ENCODE data around the gene COPS7B. TPM values are rescaled to one million over a fixed set of nuclear protein-coding genes. Genes with fewer than 3 reads are reported as not detected.

Gene COPS7B
- total RNA-seq, 1 experiment from 2014 or later = 52.9 TPM

DNA sequence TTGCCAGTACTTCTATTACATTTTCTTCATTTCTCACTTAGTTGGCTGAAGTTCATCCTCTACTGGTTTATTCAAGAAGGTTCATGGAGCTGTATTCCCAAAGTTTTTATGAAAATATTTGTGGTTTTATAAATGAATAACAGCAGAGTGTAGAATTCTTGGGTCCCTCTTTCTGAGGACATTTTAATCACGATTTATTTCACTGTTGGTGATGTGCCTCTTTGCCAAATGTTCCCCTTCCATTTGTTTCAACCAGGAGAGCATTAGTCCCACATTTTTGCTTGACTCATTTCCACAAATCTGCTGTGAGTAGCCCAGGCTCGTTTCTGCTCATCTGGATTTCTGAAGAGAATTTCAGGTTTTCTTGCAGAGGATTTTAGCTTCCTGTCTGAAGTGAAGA, 20.8 kb downstream of the COPS7B start:
- intact Hi-C loops (cut with micrococcal nuclease; ENCODE audit: unreplicated experiment) = no loop called here
- no peak overlapping the region for H3K4me3 ChIP-seq
- no peak overlapping the region for H3K4me2 ChIP-seq
- ChIA-PET CTCF (no interaction called here), POLR2A (ENCODE audit: unreplicated experiment) (no interaction called here)
- peaks cover 11% of the 10 kb centered on the region for H4K20me1 ChIP-seq (ENCODE audit: insufficient read depth)
- H3K27ac ChIP-seq = no peak overlapping the region
- no peaks in the 10 kb centered on the region for H3K9me3 ChIP-seq (ENCODE audit: insufficient read depth, low read depth)
- no peaks in the 10 kb centered on the region for H3K79me2 ChIP-seq (ENCODE audit: low read depth)
- H3K27me3 ChIP-seq (ENCODE audit: insufficient read depth, low read depth) = no peaks in the 10 kb centered on the region
- H2AFZ ChIP-seq = no peak overlapping the region
- no peaks in the 10 kb centered on the region for H3K9me2 ChIP-seq (ENCODE audit: insufficient read depth)
- H3F3A ChIP-seq (ENCODE audit: insufficient read depth, low read depth) = no peaks in the 10 kb centered on the region; the same call in 1 of the 2 replicates
- DNase-seq = no peak
- peaks cover 5% of the 10 kb centered on the region; the same call in 1 of the 2 replicates for H3K36me3 ChIP-seq (ENCODE audit: low read depth)
- no peak for TF ChIP-seq EZH2 (IDR thresholded peaks at IDR 0.05; ENCODE audit: low read depth)
- TF ChIP-seq, protein P1, sequence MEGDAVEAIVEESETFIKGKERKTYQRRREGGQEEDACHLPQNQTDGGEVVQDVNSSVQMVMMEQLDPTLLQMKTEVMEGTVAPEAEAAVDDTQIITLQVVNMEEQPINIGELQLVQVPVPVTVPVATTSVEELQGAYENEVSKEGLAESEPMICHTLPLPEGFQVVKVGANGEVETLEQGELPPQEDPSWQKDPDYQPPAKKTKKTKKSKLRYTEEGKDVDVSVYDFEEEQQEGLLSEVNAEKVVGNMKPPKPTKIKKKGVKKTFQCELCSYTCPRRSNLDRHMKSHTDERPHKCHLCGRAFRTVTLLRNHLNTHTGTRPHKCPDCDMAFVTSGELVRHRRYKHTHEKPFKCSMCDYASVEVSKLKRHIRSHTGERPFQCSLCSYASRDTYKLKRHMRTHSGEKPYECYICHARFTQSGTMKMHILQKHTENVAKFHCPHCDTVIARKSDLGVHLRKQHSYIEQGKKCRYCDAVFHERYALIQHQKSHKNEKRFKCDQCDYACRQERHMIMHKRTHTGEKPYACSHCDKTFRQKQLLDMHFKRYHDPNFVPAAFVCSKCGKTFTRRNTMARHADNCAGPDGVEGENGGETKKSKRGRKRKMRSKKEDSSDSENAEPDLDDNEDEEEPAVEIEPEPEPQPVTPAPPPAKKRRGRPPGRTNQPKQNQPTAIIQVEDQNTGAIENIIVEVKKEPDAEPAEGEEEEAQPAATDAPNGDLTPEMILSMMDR (conservative IDR thresholded peaks at IDR 0.05) = no peak
- no peaks in the 10 kb centered on the region for H3K4me1 ChIP-seq (replicated peaks; ENCODE audit: insufficient read depth)
- no TSS peak for BruUV-seq (replicated peaks)

DNA sequence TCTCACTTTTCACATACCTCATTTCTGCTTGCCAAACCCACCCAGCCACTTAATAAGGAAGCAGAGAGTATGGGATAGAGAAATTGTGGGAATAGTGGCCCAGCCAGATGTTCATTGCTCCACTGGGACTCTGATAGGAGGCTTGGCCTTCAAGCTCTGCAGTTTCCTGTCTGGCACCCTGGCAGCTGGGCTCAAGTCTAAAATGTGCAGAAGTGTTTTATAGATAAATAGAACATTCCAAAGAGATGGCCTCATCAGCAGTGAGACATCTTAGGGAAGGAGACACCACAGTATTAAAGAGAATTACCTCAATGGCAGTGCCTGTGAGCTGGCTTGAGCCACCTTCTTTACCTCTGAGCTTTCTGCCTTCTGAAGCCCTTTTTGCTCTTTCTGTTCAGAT, 24.7 kb downstream of the COPS7B start:
- no peak for DNase-seq

DNA sequence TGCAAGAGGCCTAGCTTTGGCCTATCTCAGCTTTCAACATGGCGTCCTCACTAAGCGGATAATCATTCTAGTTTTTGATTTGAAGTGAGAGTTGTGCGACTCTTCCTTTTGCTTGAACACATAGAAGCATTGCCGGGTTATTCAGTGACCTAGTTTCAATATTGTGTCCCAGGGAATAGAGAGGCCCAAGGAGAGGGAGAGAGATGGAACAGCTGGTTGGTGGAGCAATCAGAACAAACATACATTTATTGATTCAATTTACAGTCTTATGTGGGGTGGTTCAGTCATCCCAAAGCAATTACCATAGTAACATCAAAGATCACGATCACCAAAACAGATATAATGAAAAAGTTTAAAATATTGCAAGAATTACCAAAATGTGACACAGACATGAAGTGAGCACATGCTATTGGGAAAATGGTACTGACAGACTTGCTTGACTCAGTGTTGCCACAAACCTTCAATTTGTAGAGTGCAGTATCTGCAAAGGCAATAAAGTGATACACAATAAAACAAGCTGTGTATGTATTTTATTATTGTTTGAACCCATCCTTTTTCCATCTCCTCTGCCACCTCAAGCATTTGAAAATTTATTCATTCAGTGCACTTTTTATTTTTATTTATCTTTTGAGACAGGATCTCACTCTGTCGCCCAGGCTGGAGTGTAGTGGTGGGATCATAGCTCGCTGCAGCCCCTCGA, 30.2 kb downstream of the COPS7B start:
- Histone ChIP-seq H3K36me3 (ENCODE audit: low read depth) (no peaks in the 10 kb centered on the region), H3K4me2 (no peak overlapping the region), H2AFZ (no peak overlapping the region), H3K4me1 (replicated peaks; ENCODE audit: insufficient read depth) (no peaks in the 10 kb centered on the region), H3K79me2 (ENCODE audit: low read depth) (no peaks in the 10 kb centered on the region), H3K9me3 (ENCODE audit: insufficient read depth, low read depth) (no peaks in the 10 kb centered on the region), H3K27me3 (ENCODE audit: insufficient read depth, low read depth) (peaks cover 22% of the 10 kb centered on the region; the same call in 1 of the 2 replicates), H3K27ac (no peak overlapping the region), H4K20me1 (ENCODE audit: insufficient read depth) (no peaks in the 10 kb centered on the region), H3K9me2 (ENCODE audit: insufficient read depth) (no peaks in the 10 kb centered on the region), H3F3A (ENCODE audit: insufficient read depth, low read depth) (no peaks in the 10 kb centered on the region), H3K4me3 (no peak overlapping the region)
- no peak for TF ChIP-seq EZH2 (IDR thresholded peaks at IDR 0.05; ENCODE audit: low read depth)
- TF ChIP-seq, protein P1 (conservative IDR thresholded peaks at IDR 0.05) = no peak
- no TSS peak for BruUV-seq (replicated peaks)
- intact Hi-C loops (cut with micrococcal nuclease; ENCODE audit: unreplicated experiment) = no loop called here
- ChIA-PET CTCF (no interaction called here), POLR2A (ENCODE audit: unreplicated experiment) (no interaction called here)
- DNase-seq = no peak

More for the DNA sequence above, 24.7 kb downstream of the COPS7B start:
- intact Hi-C loops (cut with micrococcal nuclease; ENCODE audit: unreplicated experiment) = no loop called here
- Histone ChIP-seq H3K9me3 (ENCODE audit: insufficient read depth, low read depth) (no peaks in the 10 kb centered on the region), H3K9me2 (ENCODE audit: insufficient read depth) (no peaks in the 10 kb centered on the region), H3K36me3 (ENCODE audit: low read depth) (no peaks in the 10 kb centered on the region), H3K27ac (no peak overlapping the region), H3F3A (ENCODE audit: insufficient read depth, low read depth) (no peaks in the 10 kb centered on the region; the same call in 1 of the 2 replicates), H3K27me3 (ENCODE audit: insufficient read depth, low read depth) (no peaks in the 10 kb centered on the region), H3K4me1 (replicated peaks; ENCODE audit: insufficient read depth) (no peaks in the 10 kb centered on the region), H3K4me2 (no peak overlapping the region), H3K4me3 (no peak overlapping the region), H3K79me2 (ENCODE audit: low read depth) (no peaks in the 10 kb centered on the region), H2AFZ (no peak overlapping the region), H4K20me1 (ENCODE audit: insufficient read depth) (no peaks in the 10 kb centered on the region; the same call in 1 of the 2 replicates)
- TF ChIP-seq EZH2 (IDR thresholded peaks at IDR 0.05; ENCODE audit: low read depth) = no peak
- TF ChIP-seq, protein P1 (conservative IDR thresholded peaks at IDR 0.05) = no peak
- CTCF ChIA-PET = no interaction called here
- no TSS peak for BruUV-seq (replicated peaks)
- POLR2A ChIA-PET (ENCODE audit: unreplicated experiment) = no interaction called here

Data from PC-9 (cell line).